Fibroblast of gingiva (primary cell): ENCODE measurements around the gene C1QL1.
"Not testable (repeated sequence)": the region's sequence is repeated elsewhere in the genome, so short reads cannot be mapped to it uniquely, and the experiment has no call there.

Source experiments
- DNase-seq: peaks from one replicate; pipeline ENCODE4 v3.0.0-alpha.2; 2011; ENCODE audit warnings: low read depth

C1QL1 gene

GRCh38 chr17:44961921-44962350 lies 6.2 kb downstream of the C1QL1 start:
- no peak for DNase-seq

- no peak for DNase-seq
Observed at GRCh38 chr17:44960691-44961090, 7.4 kb downstream of the C1QL1 start.

GRCh38 chr17:44959821-44960531 lies 8.1 kb downstream of the C1QL1 start:
- DNase-seq: no peak

GRCh38 chr17:44956998-44957981 lies 10.8 kb downstream of the C1QL1 start:
- DNase-seq: no peak

GRCh38 chr17:44955674-44956425 lies 12.3 kb downstream of the C1QL1 start:
- DNase-seq: no peak

- no peak for DNase-seq
Observed at GRCh38 chr17:44952946-44953475, 15.1 kb downstream of the C1QL1 start.

GRCh38 chr17:44948315-44948795 lies 19.7 kb downstream of the C1QL1 start:
- DNase-seq: no peak

GRCh38 chr17:44947461-44948314 lies 20.4 kb downstream of the C1QL1 start, which contains the start of gene KIF18B:
Gene KIF18B, minus strand, starts transcription at chr17:44947773. Its CDS starts 11,429 bp downstream, at chr17:44936344.
- peak; percentile 90 for DNase-seq

- not testable (repeated sequence) for DNase-seq
Observed at GRCh38 chr17:44945652-44946051, 22.5 kb downstream of the C1QL1 start.

GRCh38 chr17:44942456-44942855 lies 25.6 kb downstream of the C1QL1 start:
- no peak for DNase-seq

- DNase-seq: no peak
Observed at GRCh38 chr17:44941712-44942331, 26.3 kb downstream of the C1QL1 start.

- DNase-seq: no peak
Observed at GRCh38 chr17:44940768-44941167, 27.3 kb downstream of the C1QL1 start.

GRCh38 chr17:44940317-44940716 lies 27.8 kb downstream of the C1QL1 start:
- DNase-seq: no peak

- no peak for DNase-seq
Observed at GRCh38 chr17:44935116-44935515, 33.0 kb downstream of the C1QL1 start.

- DNase-seq: no peak
Observed at GRCh38 chr17:44934745-44935105, 33.4 kb downstream of the C1QL1 start.

- no peak for DNase-seq
Observed at GRCh38 chr17:44933824-44934744, 34.0 kb downstream of the C1QL1 start.

- DNase-seq: no peak
Observed at GRCh38 chr17:44932787-44933097, 35.4 kb downstream of the C1QL1 start.

GRCh38 chr17:44932096-44932786 lies 35.9 kb downstream of the C1QL1 start:
- DNase-seq: no peak

GRCh38 chr17:44931376-44931775 lies 36.7 kb downstream of the C1QL1 start:
- no peak for DNase-seq
